GM18526 (cell line): Measurements from ENCODE around the gene VPS51.

ENCODE experiments used
- POLR2A ChIP-seq: IDR thresholded peaks from 3 replicates; pipeline ENCODE4 v1.6.1; 2011; ENCODE audit not compliant: insufficient read length; ENCODE audit errors: extremely low read depth

VPS51 gene

GRCh38 chr11:65066315-65066714 lies 29.7 kb upstream of the VPS51 start:
- TF ChIP-seq POLR2A: no peak

- TF ChIP-seq POLR2A: no peak
Measured at GRCh38 chr11:65066805-65067291, 29.2 kb upstream of the VPS51 start.

- no peak for TF ChIP-seq POLR2A
Measured at GRCh38 chr11:65067446-65067845, 28.6 kb upstream of the VPS51 start.

- no peak for TF ChIP-seq POLR2A
Measured at GRCh38 chr11:65069217-65069616, 26.8 kb upstream of the VPS51 start.

- no peak for TF ChIP-seq POLR2A
Measured at GRCh38 chr11:65071907-65072630, 23.9 kb upstream of the VPS51 start.

GRCh38 chr11:65072631-65072966 lies 23.4 kb upstream of the VPS51 start:
- no peak for TF ChIP-seq POLR2A

- TF ChIP-seq POLR2A: no peak
Measured at GRCh38 chr11:65077451-65077850, 18.6 kb upstream of the VPS51 start.

- TF ChIP-seq POLR2A: no peak
Measured at GRCh38 chr11:65078151-65078550, 17.9 kb upstream of the VPS51 start.

- TF ChIP-seq POLR2A: no peak
Measured at GRCh38 chr11:65078786-65079342, 17.1 kb upstream of the VPS51 start.

GRCh38 chr11:65083134-65083833 lies 12.7 kb upstream of the VPS51 start:
- TF ChIP-seq POLR2A: no peak

GRCh38 chr11:65083834-65084597 lies 12.0 kb upstream of the VPS51 start, which contains the start of the genes CDCA5 and ZFPL1:
TSS of gene CDCA5 (minus strand) at chr11:65084040. CDS start at chr11:65083978, 62 bp downstream.
TSS of gene ZFPL1 (plus strand) at chr11:65084222. CDS start at chr11:65084699, 477 bp downstream.
- peak; percentile 80 for TF ChIP-seq POLR2A

GRCh38 chr11:65084598-65085375 lies 11.2 kb upstream of the VPS51 start:
- no peak for TF ChIP-seq POLR2A

GRCh38 chr11:65085446-65085845 lies 10.6 kb upstream of the VPS51 start:
- TF ChIP-seq POLR2A: no peak

GRCh38 chr11:65086809-65087208 lies 9.2 kb upstream of the VPS51 start:
- TF ChIP-seq POLR2A: no peak

GRCh38 chr11:65087216-65087615 lies 8.8 kb upstream of the VPS51 start:
- no peak for TF ChIP-seq POLR2A
